PFSK-1 (cell line): Measurements from ENCODE around the gene TTYH2.

Experiments used
- POLR2AphosphoS5 ChIP-seq: IDR thresholded peaks from 2 replicates; pipeline ENCODE4 v1.6.1; 2012; ENCODE audit warnings: low read depth, mild to moderate bottlenecking, control low read depth, low read length, moderate library complexity
- SIN3A ChIP-seq: IDR thresholded peaks from 2 replicates; pipeline ENCODE4 v1.6.1; 2012; ENCODE audit warnings: mild to moderate bottlenecking, low read length, moderate library complexity, borderline replicate concordance; ENCODE audit not compliant: insufficient read depth
- TAF1 ChIP-seq: IDR thresholded peaks from 2 replicates; pipeline ENCODE4 v1.6.1; 2012; ENCODE audit warnings: low read length, control low read depth, borderline replicate concordance; ENCODE audit not compliant: insufficient read depth
- TF ChIP-seq, protein P1 (sequence below), 2 experiments: IDR thresholded peaks; 2 replicates each; pipeline versions ENCODE4 v1.6.1 to v1.8.0; 2011 to 2012; ENCODE audit warnings: low read depth in 2 of 2, low read length in 2 of 2, control low read depth in 1 of 2, inconsistent platforms in 1 of 2, mild to moderate bottlenecking in 1 of 2, moderate library complexity in 1 of 2; ENCODE audit not compliant: insufficient read depth in 1 of 2

DNA sequence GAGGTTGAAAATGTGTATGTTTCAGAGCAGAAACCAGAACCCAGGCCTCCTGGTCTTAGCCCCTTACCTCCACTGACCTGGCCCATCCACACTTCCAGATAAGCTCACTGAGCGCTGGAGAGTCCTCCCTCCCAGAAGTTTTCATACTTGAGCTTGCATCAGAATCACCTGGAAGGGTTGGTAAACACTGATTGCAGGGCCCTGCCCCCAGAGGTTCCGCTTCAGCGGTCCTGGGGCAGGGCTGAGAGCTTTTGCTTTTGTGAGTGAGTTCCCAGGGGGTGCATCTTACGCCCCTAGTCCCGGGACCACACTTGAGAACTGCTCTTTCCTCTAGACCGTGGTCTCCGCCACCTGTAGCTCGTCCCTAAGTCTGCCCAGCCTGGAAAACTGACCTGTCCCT is 20.6 kb downstream of the TTYH2 start:
- TF ChIP-seq SIN3A (no peak), POLR2AphosphoS5 (no peak), TAF1 (no peak)
- TF ChIP-seq, protein P1, sequence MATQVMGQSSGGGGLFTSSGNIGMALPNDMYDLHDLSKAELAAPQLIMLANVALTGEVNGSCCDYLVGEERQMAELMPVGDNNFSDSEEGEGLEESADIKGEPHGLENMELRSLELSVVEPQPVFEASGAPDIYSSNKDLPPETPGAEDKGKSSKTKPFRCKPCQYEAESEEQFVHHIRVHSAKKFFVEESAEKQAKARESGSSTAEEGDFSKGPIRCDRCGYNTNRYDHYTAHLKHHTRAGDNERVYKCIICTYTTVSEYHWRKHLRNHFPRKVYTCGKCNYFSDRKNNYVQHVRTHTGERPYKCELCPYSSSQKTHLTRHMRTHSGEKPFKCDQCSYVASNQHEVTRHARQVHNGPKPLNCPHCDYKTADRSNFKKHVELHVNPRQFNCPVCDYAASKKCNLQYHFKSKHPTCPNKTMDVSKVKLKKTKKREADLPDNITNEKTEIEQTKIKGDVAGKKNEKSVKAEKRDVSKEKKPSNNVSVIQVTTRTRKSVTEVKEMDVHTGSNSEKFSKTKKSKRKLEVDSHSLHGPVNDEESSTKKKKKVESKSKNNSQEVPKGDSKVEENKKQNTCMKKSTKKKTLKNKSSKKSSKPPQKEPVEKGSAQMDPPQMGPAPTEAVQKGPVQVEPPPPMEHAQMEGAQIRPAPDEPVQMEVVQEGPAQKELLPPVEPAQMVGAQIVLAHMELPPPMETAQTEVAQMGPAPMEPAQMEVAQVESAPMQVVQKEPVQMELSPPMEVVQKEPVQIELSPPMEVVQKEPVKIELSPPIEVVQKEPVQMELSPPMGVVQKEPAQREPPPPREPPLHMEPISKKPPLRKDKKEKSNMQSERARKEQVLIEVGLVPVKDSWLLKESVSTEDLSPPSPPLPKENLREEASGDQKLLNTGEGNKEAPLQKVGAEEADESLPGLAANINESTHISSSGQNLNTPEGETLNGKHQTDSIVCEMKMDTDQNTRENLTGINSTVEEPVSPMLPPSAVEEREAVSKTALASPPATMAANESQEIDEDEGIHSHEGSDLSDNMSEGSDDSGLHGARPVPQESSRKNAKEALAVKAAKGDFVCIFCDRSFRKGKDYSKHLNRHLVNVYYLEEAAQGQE (IDR thresholded peaks at IDR 0.05; ENCODE audit: insufficient read depth in 1 of 2, low read depth in 2 of 2, low read length in 2 of 2): no peak
